ENCODE data around the gene SMIM36.
"Not testable (repeated sequence)": the region's sequence is repeated elsewhere in the genome, so short reads cannot be mapped to it uniquely, and the experiment has no call there.

SMIM36 gene

DNA sequence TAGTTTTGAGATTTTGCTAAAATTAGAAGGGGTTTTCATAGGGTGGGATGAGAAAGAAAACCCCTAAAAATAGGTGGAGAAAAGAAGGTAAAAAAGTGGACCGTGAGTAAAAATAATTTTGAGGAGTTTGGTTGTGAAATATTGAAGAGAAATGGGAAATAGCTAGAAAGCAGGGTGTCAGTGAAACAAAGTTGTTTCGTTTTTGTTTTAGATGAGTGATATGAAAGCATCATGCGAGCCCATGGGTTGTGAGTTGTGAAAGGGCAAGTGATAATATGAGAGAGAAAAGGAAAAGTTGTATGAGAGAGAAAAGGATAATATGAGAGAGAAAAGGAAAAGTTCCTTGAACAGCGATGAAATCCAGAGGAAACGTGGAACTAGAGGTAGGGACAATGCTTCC is 7.3 kb upstream of the SMIM36 start:
- DNase-seq: no peak
- intact Hi-C loops (cut with DNase I): no loop called here

DNA sequence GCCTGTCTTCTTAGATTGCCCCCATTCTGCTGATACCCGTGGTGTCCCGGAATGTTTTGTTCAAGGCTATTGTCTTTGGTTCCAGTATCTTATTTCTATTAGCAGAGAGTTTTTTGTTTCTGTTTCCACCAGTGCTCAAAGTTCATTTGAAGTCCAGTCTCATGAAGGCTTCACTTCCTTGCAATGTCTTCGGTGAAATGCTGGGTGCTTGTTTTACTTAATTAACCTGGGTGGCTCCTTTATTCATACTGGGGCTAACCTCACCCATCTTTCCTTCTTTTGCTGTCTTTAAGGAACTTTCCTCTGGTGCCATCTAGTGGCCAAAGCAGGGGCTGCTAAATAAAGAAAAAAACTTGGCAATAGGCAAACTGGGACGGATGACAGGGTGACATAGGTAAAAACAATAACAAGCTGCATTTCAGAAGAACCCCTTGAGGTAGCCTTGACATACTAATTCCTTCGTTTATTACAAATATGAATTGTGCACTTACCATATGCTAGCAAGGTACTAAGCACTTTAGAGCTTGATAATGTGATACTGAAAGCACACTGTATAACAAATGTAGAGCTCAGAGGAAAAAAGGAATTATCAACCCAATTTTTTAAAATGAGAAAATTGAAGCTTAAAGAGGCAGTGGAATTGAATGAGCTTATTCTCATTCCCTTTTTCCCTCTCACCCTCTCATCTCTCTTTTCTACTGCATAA is 2.8 kb upstream of the SMIM36 start:
- intact Hi-C loops (cut with DNase I): no loop called here
- DNase-seq: peak; percentile 20 to 90 (median 77)

DNA sequence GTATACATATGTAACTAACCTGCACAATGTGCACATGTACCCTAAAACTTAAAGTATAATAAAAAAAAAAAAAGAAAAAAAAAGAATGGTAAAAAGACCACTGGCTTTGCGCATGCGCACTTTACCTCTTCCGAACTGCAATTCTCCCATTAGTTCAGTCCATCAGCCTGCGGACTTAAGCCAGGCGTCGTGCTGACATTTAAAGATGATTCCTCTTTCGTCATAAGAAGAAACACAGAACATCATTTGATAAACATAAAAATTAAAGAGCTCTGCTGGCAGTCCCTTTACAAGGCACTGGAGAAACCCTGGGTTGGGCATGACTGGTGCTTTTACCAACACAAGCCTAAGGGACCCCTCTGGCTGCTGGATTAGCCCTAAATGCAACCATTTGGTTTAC is 3.6 kb downstream of the SMIM36 start:
- DNase-seq; intact Hi-C loops (cut with DNase I): not testable (repeated sequence)

DNA sequence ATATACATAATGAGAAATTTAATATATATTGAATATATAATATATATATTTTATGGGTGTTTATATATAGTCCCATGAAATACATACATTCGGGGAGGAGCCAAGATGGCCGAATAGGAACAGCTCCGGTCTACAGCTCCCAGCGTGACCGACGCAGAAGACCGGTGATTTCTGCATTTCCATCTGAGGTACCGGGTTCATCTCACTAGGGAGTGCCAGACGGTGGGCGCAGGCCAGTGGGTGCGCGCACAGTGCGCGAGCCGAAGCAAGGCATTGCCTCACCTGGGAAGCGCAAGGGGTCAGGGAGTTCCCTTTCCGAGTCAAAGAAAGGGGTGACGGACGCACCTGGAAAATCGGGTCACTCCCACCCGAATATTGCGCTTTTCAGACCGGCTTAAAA is 9.6 kb downstream of the SMIM36 start:
- DNase-seq; intact Hi-C loops (cut with DNase I): not testable (repeated sequence)

DNA sequence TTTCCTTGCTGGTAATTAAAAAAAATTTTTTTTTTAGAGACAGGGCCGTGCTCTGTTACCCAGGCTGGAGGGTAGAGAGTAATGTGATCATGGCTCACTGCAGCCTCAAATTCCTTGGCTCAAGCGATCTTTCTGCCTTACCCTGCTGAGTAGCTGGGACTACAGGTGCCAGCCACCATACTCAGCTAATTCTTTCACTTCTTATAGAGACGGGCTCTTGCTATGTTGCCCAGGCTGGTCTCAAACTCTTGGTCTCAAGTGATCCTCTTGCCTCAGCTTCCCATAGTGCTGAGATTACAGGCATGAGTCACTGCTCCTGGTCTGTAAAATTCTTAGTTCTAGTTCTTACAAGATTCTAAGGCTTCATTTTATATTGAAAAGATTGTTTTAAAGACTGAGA is 11.1 kb downstream of the SMIM36 start:
- intact Hi-C loops (cut with DNase I): no loop called here

DNA sequence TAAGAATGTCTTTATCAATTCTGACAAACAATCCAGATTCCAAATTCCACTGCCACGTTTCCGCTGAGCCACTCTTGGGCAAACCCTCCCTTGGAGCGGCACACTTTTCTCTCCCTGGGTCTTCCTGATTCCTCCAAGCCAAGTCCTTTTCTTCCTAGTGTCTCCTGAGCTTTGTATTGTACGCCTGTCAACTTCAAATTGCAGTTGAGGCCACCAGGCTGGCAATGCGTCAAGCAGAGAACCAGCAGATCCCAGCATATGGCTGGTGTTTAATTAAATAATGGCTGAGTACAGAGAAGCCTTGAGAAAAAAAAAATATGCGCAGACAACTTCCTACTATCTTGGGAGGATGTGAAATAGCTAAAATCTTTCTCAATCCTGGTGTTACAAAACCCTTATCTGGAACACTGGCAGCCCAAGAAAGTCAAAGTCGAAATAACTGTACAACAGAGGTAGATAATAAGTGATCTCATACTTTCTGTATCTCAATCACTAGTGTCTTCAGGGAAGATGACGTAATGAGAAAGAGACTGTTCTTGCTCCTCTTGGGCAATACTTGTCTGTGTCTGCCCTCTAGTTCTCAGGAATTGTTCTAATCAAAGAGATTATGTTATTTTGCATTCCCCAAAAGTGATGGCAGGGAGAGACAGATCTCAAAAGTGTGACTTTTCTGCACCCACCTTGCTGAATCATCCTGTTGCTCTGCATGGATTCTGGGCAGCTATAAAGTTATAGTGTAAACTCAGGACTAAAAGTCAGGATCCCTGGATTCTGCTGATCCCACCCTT is 15.0 kb downstream of the SMIM36 start:
- intact Hi-C loops (cut with DNase I): no loop called here
- no peak for DNase-seq

More for the DNA sequence above, 11.1 kb downstream of the SMIM36 start:
- no peak for DNase-seq

DNA sequence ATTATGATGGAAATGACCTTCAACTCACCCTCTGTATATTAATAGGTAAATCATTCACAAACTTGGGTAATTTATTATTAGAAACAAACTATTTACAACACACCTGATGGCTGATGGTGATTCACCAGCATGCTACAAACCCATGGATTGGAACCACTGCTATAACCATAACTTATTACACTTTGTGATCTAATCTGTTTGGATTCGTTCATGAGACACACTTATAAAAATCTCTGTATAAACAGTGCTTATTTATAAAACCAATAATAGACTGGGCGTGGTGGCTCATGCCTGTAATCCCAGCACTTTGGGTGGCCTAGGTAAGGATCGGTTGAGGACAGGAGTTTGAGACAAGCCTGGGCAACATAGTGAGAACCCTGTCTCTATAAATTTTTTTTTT is 16.0 kb downstream of the SMIM36 start:
- intact Hi-C loops (cut with DNase I): no loop called here
- no peak for DNase-seq

DNA sequence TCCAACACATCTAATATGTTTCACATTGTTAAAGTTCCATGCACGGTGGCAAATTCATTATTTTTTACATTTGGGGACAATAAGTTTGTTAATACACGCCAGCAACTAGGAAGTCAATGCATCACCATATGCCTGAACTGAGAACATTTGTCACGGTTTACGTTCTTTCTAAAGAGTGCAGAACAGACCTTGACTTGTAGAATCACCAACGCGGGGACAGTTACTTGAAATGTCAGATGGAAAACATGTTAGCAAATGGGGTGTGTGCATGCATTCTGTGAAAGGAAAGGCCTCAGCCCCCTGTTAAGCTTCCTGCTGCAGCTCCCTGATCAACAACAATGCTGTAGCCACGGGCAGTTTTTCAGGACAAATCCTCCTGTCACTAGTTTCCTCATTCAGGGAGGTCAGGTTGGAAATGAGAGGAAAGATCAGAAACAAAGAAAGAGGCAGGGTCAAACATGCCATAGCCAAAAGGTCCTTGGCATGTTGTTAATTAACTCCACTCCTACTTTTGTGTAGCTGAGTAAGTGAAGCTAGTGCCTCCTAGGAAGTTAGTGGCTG is 18.4 kb downstream of the SMIM36 start:
- intact Hi-C loops (cut with DNase I): no loop called here
- no peak for DNase-seq

DNA sequence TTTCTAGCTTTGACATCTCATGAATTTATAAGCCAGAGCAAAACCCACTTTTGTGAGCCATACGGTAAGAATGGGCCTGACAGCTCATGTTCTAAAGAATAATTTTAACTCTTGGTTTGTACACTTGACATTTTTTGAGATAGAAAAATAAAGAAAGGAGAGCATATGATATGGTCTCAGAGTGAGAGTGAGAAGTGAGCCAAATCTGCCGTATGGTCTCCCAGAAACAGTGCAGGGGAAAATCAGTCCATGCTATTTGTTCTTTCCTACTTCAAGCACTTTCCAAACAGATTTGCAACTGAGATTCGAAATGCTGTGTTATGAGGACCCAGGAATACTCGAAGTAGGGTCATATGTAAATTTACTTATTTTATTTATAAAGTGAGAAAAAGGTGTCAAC is 20.9 kb downstream of the SMIM36 start:
- DNase-seq: no peak
- intact Hi-C loops (cut with DNase I): no loop called here

DNA sequence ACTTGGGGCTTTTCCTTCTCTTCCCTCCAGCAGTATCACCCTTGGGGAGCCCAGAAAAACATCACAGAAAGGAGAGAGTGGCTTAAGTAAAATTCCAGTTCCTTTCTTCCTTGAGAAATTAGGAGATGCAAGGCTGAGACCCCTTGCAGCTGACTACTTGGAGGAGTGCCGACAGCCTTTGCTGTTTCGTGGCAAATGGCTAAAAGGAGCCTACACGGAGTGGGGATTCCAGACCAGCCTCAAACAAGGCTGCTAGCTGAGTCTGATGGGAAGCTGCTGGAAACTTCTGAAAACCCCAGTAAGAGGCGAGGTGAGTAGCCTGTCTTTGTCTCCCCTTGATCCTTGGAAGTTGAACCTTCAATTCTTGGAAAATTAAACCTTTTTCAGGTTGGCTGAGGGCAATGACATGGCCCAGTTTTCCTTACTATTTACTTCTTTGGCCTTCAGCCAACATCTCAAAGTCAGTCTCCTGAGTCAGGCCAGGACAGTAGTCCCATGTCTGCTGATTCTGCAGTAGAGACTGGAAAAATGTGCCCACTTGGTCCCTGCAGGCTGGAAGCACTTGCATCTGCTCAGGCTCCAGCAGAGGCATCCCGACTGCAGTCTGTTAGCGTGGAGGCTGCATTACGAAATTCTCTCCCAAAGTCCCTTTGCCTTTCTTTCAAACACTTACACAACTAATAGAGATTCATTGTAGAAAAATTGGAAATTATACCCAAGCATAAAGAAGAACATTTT is 23.4 kb downstream of the SMIM36 start:
- intact Hi-C loops (cut with DNase I): no loop called here
- DNase-seq: no peak

DNA sequence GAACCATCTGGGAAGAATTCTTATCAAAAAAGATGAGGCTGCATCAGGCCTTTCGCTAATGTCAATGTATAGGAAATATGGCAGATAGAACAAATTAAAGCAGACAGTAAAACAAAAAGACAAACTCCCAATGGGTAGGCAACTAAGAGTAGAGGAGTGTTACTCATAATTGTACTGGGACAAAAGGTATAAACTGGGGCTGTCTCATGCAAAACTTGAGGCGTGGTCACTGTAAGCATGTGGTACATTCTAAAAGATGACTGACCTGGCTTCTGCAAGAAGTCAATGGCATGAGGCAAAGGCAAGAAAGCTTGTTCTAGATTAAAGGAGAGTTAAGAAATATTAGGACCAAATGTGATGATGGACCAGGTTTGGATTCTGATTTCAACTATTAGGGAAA is 26.7 kb downstream of the SMIM36 start:
- intact Hi-C loops (cut with DNase I): no loop called here
- DNase-seq: no peak

DNA sequence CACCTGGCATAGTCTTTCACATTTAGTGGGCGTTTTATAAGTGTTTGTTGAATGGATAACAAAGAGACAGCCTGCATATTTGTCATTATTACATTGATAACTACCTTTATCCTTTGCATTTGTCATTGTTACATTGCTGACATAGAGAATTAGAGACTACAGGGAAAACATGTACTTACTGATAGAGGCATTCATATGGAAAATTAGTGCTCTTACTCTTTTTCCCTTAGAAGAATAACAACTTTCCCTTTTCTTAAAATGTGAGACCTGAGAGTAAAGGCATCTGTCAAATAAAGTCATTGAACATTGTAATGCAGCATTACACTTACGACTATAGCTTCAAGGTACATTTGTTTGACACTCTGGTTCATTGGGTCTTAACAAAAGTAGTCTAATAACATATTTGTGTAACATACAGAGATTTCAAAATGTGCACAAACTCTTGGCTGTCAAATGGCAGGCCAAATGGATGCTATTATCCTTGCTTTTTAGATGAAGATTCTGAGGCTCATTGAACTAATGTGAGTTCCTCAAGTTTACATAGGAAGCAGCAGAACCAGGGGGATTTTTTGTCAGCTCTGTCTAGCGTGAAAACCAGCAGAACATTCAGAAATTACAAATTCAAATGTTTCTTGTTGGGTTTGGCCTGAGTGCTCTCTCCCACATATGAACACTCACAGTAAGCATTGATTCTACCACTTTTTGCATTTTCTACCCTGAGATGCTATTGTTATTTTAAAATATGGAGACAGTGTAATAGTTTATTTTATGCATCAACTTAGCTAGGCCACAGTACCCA is 28.5 kb downstream of the SMIM36 start:
- intact Hi-C loops (cut with DNase I): no loop called here
- no peak for DNase-seq

DNA sequence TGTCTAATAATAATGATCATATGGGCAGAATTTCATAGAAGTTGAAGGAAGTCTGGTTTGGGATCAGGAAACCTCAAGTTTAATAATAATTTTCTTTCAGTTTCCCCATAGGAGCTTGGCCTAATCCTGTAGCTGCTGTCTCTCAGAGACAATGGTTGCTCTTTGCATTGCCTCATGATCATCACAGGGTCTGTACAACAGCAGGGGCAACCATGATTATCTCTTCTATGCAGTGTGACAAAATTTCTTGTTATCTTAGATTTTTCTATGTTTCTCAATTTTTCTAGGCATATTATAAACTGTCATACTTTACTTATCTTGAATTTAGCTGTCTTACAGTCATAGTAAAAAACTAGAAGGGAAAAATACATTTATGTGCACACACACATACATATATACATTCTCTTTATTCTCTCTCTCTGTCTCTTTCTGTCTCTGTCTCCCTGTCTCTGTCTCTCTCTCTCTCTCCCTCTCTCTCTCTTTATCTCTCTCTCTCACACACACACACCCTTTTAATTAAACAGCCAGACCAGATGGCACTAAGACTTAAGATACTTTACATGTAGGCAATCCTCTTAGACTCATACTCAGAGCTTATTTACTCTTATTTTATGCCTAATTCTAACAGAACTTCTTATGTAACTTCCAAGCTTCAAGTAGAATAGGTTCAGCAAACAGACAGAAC is 30.5 kb downstream of the SMIM36 start:
- intact Hi-C loops (cut with DNase I): no loop called here

DNA sequence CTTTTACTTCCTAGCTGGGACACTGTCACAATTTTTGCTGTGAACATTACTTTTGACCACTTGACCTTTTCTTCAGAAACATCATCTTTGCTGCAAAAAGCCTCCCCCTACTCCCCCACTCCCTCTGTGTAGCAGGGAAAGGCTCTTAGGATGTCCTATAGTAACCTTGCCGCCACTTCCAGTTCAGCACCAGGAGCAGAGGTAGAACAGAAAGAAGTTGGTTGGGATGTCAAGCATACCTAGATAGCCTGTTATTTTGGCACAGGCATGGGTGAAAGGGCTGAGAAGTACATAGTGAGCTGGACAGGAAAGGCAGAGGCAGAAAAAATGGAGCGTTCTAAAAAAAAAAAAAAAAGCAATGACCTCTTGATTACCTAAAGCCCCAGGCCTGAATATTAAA is 31.3 kb downstream of the SMIM36 start:
- intact Hi-C loops (cut with DNase I): no loop called here
- no peak for DNase-seq

More for the DNA sequence above, 30.5 kb downstream of the SMIM36 start:
- DNase-seq: no peak

DNA sequence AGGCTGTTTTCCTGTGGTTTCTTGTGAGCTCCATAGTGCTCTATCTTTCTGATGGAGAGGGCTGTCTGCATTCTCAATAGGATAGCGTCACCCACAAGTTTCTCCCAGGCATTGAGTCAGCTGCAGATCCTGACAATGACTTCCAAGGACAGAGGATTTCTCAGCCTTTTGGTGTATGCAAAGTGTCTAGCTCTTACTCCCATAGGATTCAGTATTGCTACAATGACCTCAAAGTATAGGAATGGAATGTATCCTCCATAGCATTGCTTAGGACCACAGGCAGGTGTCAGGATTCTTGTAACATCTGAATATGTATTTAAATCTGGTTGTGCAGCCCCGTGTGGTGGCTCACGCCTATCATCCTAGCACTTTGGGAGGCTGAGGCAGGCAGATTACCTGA is 32.3 kb downstream of the SMIM36 start:
- intact Hi-C loops (cut with DNase I): no loop called here
- DNase-seq: no peak

DNA sequence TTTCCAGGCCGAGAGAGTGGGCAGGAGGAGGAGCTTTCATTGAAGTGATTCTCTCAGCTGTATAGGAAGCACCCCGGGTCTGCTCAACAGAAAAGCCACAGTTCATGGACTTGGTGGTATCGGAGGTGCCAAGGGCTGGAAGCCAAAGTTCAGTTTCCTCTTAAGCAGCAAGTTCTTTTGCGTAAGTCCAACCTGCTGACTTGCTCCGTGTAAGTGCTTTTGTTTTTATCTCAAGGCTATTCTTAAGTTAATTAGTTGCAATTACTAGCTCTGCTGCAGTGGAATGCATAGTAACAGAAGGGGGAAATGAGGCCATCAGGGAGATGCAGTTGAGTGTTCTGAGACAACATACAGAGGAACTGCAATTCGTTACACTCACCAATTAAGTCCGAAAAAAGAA is 44.6 kb downstream of the SMIM36 start:
- DNase-seq: peak in 20 of 42 donors; percentile 5 to 49 (median 17)
- intact Hi-C loops (cut with DNase I): no loop called here

DNA sequence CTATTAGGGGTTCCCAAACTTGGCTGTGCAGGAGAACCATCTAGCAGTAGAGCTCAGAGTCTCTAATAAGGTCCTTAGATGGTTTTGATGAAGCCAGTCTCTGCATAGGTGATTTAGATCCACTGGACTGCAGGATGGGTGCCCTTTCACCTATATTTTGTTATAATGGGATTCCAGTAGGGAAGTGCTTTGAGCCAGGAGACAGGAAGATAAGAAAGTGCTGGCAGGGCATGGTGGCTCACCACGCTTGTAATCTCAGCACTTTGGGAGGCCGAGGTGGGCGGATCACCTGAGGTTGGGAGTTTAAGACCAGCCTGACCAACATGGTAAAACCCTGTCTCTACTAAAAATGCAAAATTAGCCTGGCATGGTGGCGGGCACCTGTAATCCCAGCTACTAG is 45.5 kb downstream of the SMIM36 start:
- DNase-seq; intact Hi-C loops (cut with DNase I): not testable (repeated sequence)

DNA sequence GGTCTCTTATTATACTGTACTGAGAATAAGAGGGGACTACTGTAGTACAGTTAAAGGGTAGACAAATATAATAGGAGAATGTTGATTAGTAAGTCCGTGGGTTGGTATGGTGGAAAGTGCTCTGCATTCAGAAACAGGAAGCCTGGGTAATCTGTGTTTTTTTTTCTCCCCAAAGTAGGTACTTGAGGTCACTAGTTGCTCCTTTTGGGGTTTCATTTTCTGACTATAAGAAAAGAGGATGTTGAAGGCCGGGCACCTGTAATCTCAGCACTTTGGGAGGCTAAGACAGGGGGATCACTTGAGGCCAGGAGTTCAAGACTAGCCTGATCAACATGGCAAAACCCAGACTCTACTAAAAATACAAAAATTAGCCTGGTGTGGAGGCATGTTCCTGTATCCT is 47.7 kb downstream of the SMIM36 start:
- DNase-seq: no peak
- intact Hi-C loops (cut with DNase I): no loop called here

Data from head of caudate nucleus (tissue), 42 donors.